ENCODE measurements around the gene CLCN6.
A peak's percentile ranks its signal among the peaks of the same experiment; 100 is the strongest.

CLCN6 gene

GRCh38 chr1:11805422-11806306, at the start of gene CLCN6, which contains the start of gene MTHFR:
CLCN6 (plus strand) TSS chr1:11806191; CDS start chr1:11806263, 72 bp downstream.
MTHFR (minus strand) TSS chr1:11805964; CDS start chr1:11803116, 2,848 bp downstream.
- peak; percentile 98 for DNase-seq

- DNase-seq = no peak
Observed at GRCh38 chr1:11757047-11757446, 48.9 kb upstream of the CLCN6 start.

- no peak for DNase-seq
Observed at GRCh38 chr1:11759791-11760190, 46.2 kb upstream of the CLCN6 start.

GRCh38 chr1:11761285-11761684, 44.7 kb upstream of the CLCN6 start:
- no peak for DNase-seq

- DNase-seq = no peak
Observed at GRCh38 chr1:11761988-11762406, 44.0 kb upstream of the CLCN6 start, which contains the start of gene C1orf167. C1orf167 (plus strand) TSS chr1:11762193; CDS start chr1:11764401, 2,208 bp downstream.

- DNase-seq = no peak
Observed at GRCh38 chr1:11764115-11764514, 41.9 kb upstream of the CLCN6 start.

GRCh38 chr1:11764519-11764918, 41.5 kb upstream of the CLCN6 start:
- DNase-seq = no peak

- no peak for DNase-seq
Observed at GRCh38 chr1:11765661-11766428, 40.1 kb upstream of the CLCN6 start.

GRCh38 chr1:11766429-11766776, 39.6 kb upstream of the CLCN6 start:
- DNase-seq = no peak

- DNase-seq = no peak
Observed at GRCh38 chr1:11767922-11768704, 37.9 kb upstream of the CLCN6 start.

- DNase-seq = no peak
Observed at GRCh38 chr1:11768821-11769220, 37.2 kb upstream of the CLCN6 start.

GRCh38 chr1:11769274-11769673, 36.7 kb upstream of the CLCN6 start:
- DNase-seq = no peak

- no peak for DNase-seq
Observed at GRCh38 chr1:11770011-11770410, 36.0 kb upstream of the CLCN6 start.

GRCh38 chr1:11771481-11772043, 34.4 kb upstream of the CLCN6 start:
- DNase-seq = no peak

- DNase-seq = no peak
Observed at GRCh38 chr1:11772458-11772857, 33.5 kb upstream of the CLCN6 start.

- DNase-seq = no peak
Observed at GRCh38 chr1:11774753-11775152, 31.2 kb upstream of the CLCN6 start.

- no peak for DNase-seq
Observed at GRCh38 chr1:11777658-11778322, 28.2 kb upstream of the CLCN6 start.

GRCh38 chr1:11778336-11778735, 27.7 kb upstream of the CLCN6 start:
- no peak for DNase-seq

- DNase-seq = no peak
Observed at GRCh38 chr1:11778844-11779623, 27.0 kb upstream of the CLCN6 start.

GRCh38 chr1:11779715-11780379, 26.1 kb upstream of the CLCN6 start:
- no peak for DNase-seq
